SK-N-SH (cell line): ENCODE measurements around the gene CTNS. TPM values are rescaled to one million over a fixed set of nuclear protein-coding genes. Genes with fewer than 3 reads are reported as not detected.

ENCODE experiments used
- CTCF ChIA-PET: fragments of 300-600, 350-600 bp; formaldehyde crosslinking; extraction: SDS; loops from one replicate; lab custom pipeline; 2021; lab: Yijun Ruan, JAX
- POLR2A ChIA-PET: fragments of 350-600 bp; sonication (Branson Sonifier 250); formaldehyde crosslinking; extraction: SDS; loops from one replicate; lab custom pipeline; 2020; ENCODE audit warnings: antibody characterized with exemption, inconsistent platforms; lab: Yijun Ruan, JAX
- DNase-seq: peaks from one replicate; pipeline ENCODE4 v3.0.0; 2012
- H2AFZ ChIP-seq: fragments of 200-600 bp; sonication (generic); 2 replicates; pipeline ENCODE4 v1.8.1; 2016; ENCODE audit warnings: antibody characterized with exemption, mild to moderate bottlenecking, low read depth
- H3F3A ChIP-seq: fragments of 200-600 bp; sonication (generic); replicated peaks from 2 replicates; pipeline ENCODE3; 2016; ENCODE audit warnings: antibody characterized with exemption, mild to moderate bottlenecking; ENCODE audit not compliant: insufficient read depth
- H3K27ac ChIP-seq, 2 experiments: fragments of 200-500 bp in 1 of 2; fragments of 200-600 bp in 1 of 2; sonication (Bioruptor generic) in 1 of 2; sonication (generic), shearing (Covaris generic) in 1 of 2; 2 replicates each; pipeline versions ENCODE4 v1.5.1 to v1.6.1; 2014 to 2016; ENCODE audit warnings: low read depth in 2 of 2, inconsistent platforms in 1 of 2, low read length in 1 of 2, mild to moderate bottlenecking in 1 of 2, mixed read lengths in 1 of 2
- H3K27me3 ChIP-seq: fragments of 200-600 bp; sonication (generic), shearing (Covaris generic); 2 replicates; pipeline ENCODE4 v1.6.1; 2016; ENCODE audit warnings: mixed run types; ENCODE audit not compliant: insufficient read depth
- H3K36me3 ChIP-seq, 2 experiments: fragments of 200-500 bp in 1 of 2; fragments of 200-600 bp in 1 of 2; sonication (Bioruptor generic) in 1 of 2; sonication (generic) in 1 of 2; replicated peaks in 1 of 2; 2 replicates each; pipeline versions ENCODE3 to v1.5.1; 2014 to 2016; ENCODE audit warnings: low read length in 1 of 2, mild to moderate bottlenecking in 1 of 2; ENCODE audit not compliant: insufficient read depth in 2 of 2, control insufficient read depth in 1 of 2
- H3K4me1 ChIP-seq, 2 experiments: fragments of 200-500 bp in 1 of 2; fragments of 200-600 bp in 1 of 2; sonication (Bioruptor generic) in 1 of 2; sonication (generic), shearing (Covaris generic) in 1 of 2; 2 replicates each; pipeline versions ENCODE4 v1.5.1 to v1.6.1; 2014 to 2016; ENCODE audit warnings: low read depth in 1 of 2, low read length in 1 of 2, mixed run types in 1 of 2; ENCODE audit not compliant: insufficient read depth in 2 of 2, control insufficient read depth in 1 of 2
- H3K4me2 ChIP-seq: fragments of 200-600 bp; sonication (generic), shearing (Covaris generic); 2 replicates; pipeline ENCODE4 v1.6.1; 2017; ENCODE audit warnings: mixed run types
- H3K4me3 ChIP-seq, 2 experiments: fragments of 200-500 bp in 1 of 2; fragments of 200-600 bp in 1 of 2; sonication (Bioruptor generic) in 1 of 2; sonication (generic), shearing (Covaris generic) in 1 of 2; 2 replicates each; pipeline versions ENCODE4 v1.5.1 to v1.8.1; 2014 to 2016; ENCODE audit warnings: low read depth in 2 of 2, inconsistent platforms in 1 of 2, low read length in 1 of 2, mild to moderate bottlenecking in 1 of 2, mixed read lengths in 1 of 2, moderate library complexity in 1 of 2
- H3K79me2 ChIP-seq: fragments of 200-600 bp; sonication (generic); 2 replicates; pipeline ENCODE4 v1.8.1; 2017; ENCODE audit warnings: mild to moderate bottlenecking; ENCODE audit not compliant: insufficient read depth
- H3K9ac ChIP-seq: fragments of 200-600 bp; sonication (generic); 2 replicates; pipeline ENCODE4 v1.6.1; 2017; ENCODE audit warnings: mixed run types
- H3K9me2 ChIP-seq: fragments of 200-600 bp; sonication (generic); 2 replicates; pipeline ENCODE4 v1.6.1; 2017; ENCODE audit warnings: mixed run types
- H3K9me3 ChIP-seq: fragments of 200-600 bp; sonication (generic); 2 replicates; pipeline ENCODE4 v1.6.1; 2017; ENCODE audit warnings: mixed run types, mild to moderate bottlenecking, moderate library complexity
- H4K20me1 ChIP-seq: fragments of 200-600 bp; sonication (generic); 2 replicates; pipeline ENCODE4 v1.6.1; 2017; ENCODE audit warnings: mild to moderate bottlenecking, mixed run types; ENCODE audit not compliant: insufficient read depth
- CTCF ChIP-seq: fragments of 200-600 bp; sonication (generic); IDR thresholded peaks from 2 replicates; pipeline ENCODE4 v1.6.1; 2017; ENCODE audit warnings: antibody characterized with exemption, mild to moderate bottlenecking, moderate library complexity
- EP300 ChIP-seq, 2 experiments: IDR thresholded peaks; 2 replicates each; pipeline versions ENCODE4 v1.4.0 to v1.6.1; 2012; ENCODE audit warnings: borderline replicate concordance in 1 of 2, low read depth in 1 of 2, low read length in 1 of 2
- FOSL2 ChIP-seq: IDR thresholded peaks from 2 replicates; pipeline ENCODE4 v1.4.0; 2012; ENCODE audit warnings: low read depth, mild to moderate bottlenecking, moderate library complexity, borderline replicate concordance
- FOXJ3 ChIP-seq: sonication (generic); formaldehyde crosslinking; IDR thresholded peaks from 2 replicates; pipeline ENCODE4 v1.5.1; 2020; ENCODE audit warnings: mild to moderate bottlenecking, missing genetic modification reagents
- GABPA ChIP-seq: IDR thresholded peaks from 2 replicates; pipeline ENCODE4 v1.4.0; 2012; ENCODE audit warnings: low read depth, mild to moderate bottlenecking
- IRF3 ChIP-seq: fragments of 150-350 bp; IDR thresholded peaks from 2 replicates; pipeline ENCODE4 v1.6.1; 2016; ENCODE audit warnings: mild to moderate bottlenecking, low read depth, low read length
- NFIC ChIP-seq: IDR thresholded peaks from 2 replicates; pipeline ENCODE4 v1.4.0; 2012; ENCODE audit warnings: borderline replicate concordance
- NRF1 ChIP-seq: IDR thresholded peaks from 2 replicates; pipeline ENCODE4 v1.6.1; 2012; ENCODE audit warnings: low read depth, mild to moderate bottlenecking, low read length
- RAD21 ChIP-seq: IDR thresholded peaks from 2 replicates; pipeline ENCODE4 v1.6.1; 2012; ENCODE audit warnings: mild to moderate bottlenecking, low read length
- RCOR1 ChIP-seq: fragments of 150-350 bp; IDR thresholded peaks from 2 replicates; pipeline ENCODE4 v1.6.1; 2017; ENCODE audit warnings: antibody characterized with exemption, low read length
- WGBS: methylation state at CpG from one replicate; pipeline ENCODE4 v1.1.6; 2017; ENCODE audit warnings: low lambda C conversion rate; 5-methylcytosine and 5-hydroxymethylcytosine counted together
- polyA plus RNA-seq, 3 experiments: library from polyadenylated mRNA; depleted of rRNA; stranded (reverse); fragments of >200 nt; gene quantifications; 2 replicates each; pipeline ENCODE4 v1.2.3, GENCODE V29; 2012
- TF ChIP-seq, protein P1 (sequence below): IDR thresholded peaks from 2 replicates; pipeline ENCODE4; 2012

The CTNS gene
- polyA plus RNA-seq, 1 of the 3 experiments (the other 2 are of a cell fraction) = 8.2 TPM

GRCh38 chr17:3708366-3708765 lies 71.8 kb downstream of the CTNS start:
- Histone ChIP-seq H3K9me3 (no peaks in the 10 kb centered on the region), H3K4me1 (0 out of 4 replicates have a peak, but pooled peaks cover 0 to 4% of the 10 kb centered on the region in 2 experiments), H3K36me3 (no peaks in the 10 kb centered on the region), H3K27ac (no peak overlapping the region), H3F3A (peaks cover 5% of the 10 kb centered on the region), H3K9ac (no peak overlapping the region), H4K20me1 (no peaks in the 10 kb centered on the region), H3K4me3 (no peak overlapping the region), H3K27me3 (no peaks in the 10 kb centered on the region), H3K9me2 (no peaks in the 10 kb centered on the region), H3K79me2 (no peaks in the 10 kb centered on the region), H2AFZ (no peak overlapping the region), H3K4me2 (no peak overlapping the region)
- WGBS = 82% methylated on average over 3 of the region's 3 CpGs
- ChIA-PET POLR2A (no interaction called here), CTCF (interaction anchor here (1.7 to 2.2 kb wide), 2 partner anchors 25 to 29 kb away, joined by 6 to 8 read pairs; no protein-coding TSS in a partner anchor)
- TF ChIP-seq RAD21 (no peak), CTCF (no peak), EP300 (IDR thresholded peaks at IDR 0.05; ENCODE audit: borderline replicate concordance in 1 of 2, low read depth in 1 of 2, low read length in 1 of 2) (no peak), IRF3 (no peak), RCOR1 (no peak), NFIC (no peak), FOXJ3 (no peak)
- no peak for DNase-seq

- Histone ChIP-seq H3K36me3 (peaks cover 8 to 10% of the 10 kb centered on the region in 2 experiments), H3F3A (peaks cover 5% of the 10 kb centered on the region), H3K27ac (no peak overlapping the region), H3K9me2 (no peaks in the 10 kb centered on the region), H3K9me3 (no peaks in the 10 kb centered on the region), H2AFZ (no peak overlapping the region), H3K4me2 (no peak overlapping the region), H3K9ac (no peak overlapping the region), H3K4me3 (no peak overlapping the region), H4K20me1 (no peaks in the 10 kb centered on the region), H3K4me1 (0 out of 4 replicates have a peak, but pooled peaks cover 0 to 4% of the 10 kb centered on the region in 2 experiments)
- DNase-seq = no peak
- CTCF ChIA-PET = no interaction called here
- 88% methylated on average over 5 of the region's 5 CpGs for WGBS
- POLR2A ChIA-PET = interaction anchor here (0.7 kb wide), 1 partner anchor 15 kb away, joined by 3 read pairs; the partner anchor contains the start of gene P2RX5
- peak; percentile 32; the same call in 1 of the 2 replicates for TF ChIP-seq FOSL2
- peak; percentile 20; the same call in 1 of the 2 replicates for TF ChIP-seq GABPA
- TF ChIP-seq NRF1 = no peak
- TF ChIP-seq, protein P1, sequence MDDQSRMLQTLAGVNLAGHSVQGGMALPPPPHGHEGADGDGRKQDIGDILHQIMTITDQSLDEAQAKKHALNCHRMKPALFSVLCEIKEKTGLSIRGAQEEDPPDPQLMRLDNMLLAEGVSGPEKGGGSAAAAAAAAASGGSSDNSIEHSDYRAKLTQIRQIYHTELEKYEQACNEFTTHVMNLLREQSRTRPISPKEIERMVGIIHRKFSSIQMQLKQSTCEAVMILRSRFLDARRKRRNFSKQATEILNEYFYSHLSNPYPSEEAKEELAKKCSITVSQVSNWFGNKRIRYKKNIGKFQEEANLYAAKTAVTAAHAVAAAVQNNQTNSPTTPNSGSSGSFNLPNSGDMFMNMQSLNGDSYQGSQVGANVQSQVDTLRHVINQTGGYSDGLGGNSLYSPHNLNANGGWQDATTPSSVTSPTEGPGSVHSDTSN = no peak
- TF ChIP-seq, all 33 proteins: peak for 2
- no peaks in the 10 kb centered on the region for H3K79me2 ChIP-seq
- no peaks in the 10 kb centered on the region for H3K27me3 ChIP-seq
Measured at GRCh38 chr17:3710951-3711383, 74.4 kb downstream of the CTNS start.

Other genes with a start within 250 kb of the CTNS start
- not detected in 2 replicates for gene OR1E1, start 238.3 kb upstream of the CTNS start, polyA plus RNA-seq (2012; rRNA removed)
- gene OR3A3, start 225.4 kb upstream of the CTNS start, polyA plus RNA-seq (2012; rRNA removed) = not detected in 2 replicates
- gene OR1E2, start 202.9 kb upstream of the CTNS start, polyA plus RNA-seq (2012; rRNA removed) = not detected in 2 replicates
- not detected in 2 replicates for gene SPATA22, start 164.9 kb upstream of the CTNS start, polyA plus RNA-seq (2012; rRNA removed)
- gene ASPA, start 160.8 kb upstream of the CTNS start, polyA plus RNA-seq (2012; rRNA removed) = not detected in 2 replicates
- gene TRPV3, start 78.9 kb upstream of the CTNS start, polyA plus RNA-seq (2012; rRNA removed) = 0.28 TPM in 2 replicates
- 2.5 and 3.0 TPM in 2 replicates for gene TRPV1, start 27.3 kb upstream of the CTNS start, polyA plus RNA-seq (2012; rRNA removed)
- gene SHPK, start 510 bp upstream of the CTNS start, polyA plus RNA-seq (2012; rRNA removed) = 9.0 and 9.7 TPM in 2 replicates
- 165 and 192 TPM in 2 replicates for gene TAX1BP3, start 31.8 kb downstream of the CTNS start, polyA plus RNA-seq (2012; rRNA removed)
- 56.6 and 64.4 TPM in 2 replicates for gene EMC6, start 32.1 kb downstream of the CTNS start, polyA plus RNA-seq (2012; rRNA removed)
- gene P2RX5, start 59.4 kb downstream of the CTNS start, polyA plus RNA-seq (2012; rRNA removed) = 0.71 and 0.97 TPM in 2 replicates
- 1.2 and 1.4 TPM in 2 replicates for gene HASPIN, start 87.1 kb downstream of the CTNS start, polyA plus RNA-seq (2012; rRNA removed)
- gene ITGAE, start 164.4 kb downstream of the CTNS start, polyA plus RNA-seq (2012; rRNA removed) = 56.7 and 73.4 TPM in 2 replicates
- gene NCBP3, start 209.5 kb downstream of the CTNS start, polyA plus RNA-seq (2012; rRNA removed) = 6.5 and 9.5 TPM in 2 replicates